ENCODE results near the gene MUC20.

MUC20 gene

DNA sequence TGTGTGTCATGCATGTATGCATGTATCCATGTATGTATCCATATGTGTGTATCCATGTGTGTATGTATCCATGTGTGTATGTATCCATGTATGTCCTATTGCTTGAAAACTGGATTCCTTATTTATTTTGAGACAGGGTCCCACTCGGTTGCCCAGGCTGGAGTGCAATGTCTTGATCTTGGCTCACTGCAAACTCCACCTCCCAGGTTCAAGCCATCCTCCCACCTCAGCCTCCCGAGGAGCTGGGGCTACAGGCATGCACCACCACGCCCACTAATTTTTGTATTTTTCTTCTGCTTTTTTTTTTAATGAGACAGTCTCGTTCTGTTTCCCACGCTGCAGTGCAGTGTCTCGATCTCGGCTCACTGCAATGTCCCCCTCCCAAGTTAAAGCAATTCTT is 34.1 kb downstream of the MUC20 start:
- DNase-seq (ENCODE audit: low read depth in 4 of 4, low spot score in 1 of 4) = no peak

DNA sequence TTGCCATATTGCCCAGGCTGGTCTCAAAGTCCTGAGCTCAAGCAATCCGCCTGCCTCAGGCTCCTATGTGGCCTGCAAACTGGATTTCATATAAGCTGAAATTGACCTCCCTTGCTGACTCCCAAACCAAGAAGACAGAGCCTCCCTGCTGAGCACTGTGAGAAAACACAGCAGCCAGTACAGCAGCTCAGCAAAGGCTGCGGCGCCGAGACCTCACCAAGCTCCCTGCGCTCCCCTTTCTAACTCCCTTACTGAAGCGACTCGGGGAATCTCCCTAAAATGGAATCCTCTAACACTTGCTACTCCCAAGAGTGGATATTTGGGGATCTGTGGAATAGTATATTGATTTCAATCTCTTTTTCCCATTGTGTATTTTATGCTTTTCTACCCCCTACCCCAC is 34.6 kb downstream of the MUC20 start:
- no peak for DNase-seq (ENCODE audit: low read depth in 4 of 4, low spot score in 1 of 4)

DNA sequence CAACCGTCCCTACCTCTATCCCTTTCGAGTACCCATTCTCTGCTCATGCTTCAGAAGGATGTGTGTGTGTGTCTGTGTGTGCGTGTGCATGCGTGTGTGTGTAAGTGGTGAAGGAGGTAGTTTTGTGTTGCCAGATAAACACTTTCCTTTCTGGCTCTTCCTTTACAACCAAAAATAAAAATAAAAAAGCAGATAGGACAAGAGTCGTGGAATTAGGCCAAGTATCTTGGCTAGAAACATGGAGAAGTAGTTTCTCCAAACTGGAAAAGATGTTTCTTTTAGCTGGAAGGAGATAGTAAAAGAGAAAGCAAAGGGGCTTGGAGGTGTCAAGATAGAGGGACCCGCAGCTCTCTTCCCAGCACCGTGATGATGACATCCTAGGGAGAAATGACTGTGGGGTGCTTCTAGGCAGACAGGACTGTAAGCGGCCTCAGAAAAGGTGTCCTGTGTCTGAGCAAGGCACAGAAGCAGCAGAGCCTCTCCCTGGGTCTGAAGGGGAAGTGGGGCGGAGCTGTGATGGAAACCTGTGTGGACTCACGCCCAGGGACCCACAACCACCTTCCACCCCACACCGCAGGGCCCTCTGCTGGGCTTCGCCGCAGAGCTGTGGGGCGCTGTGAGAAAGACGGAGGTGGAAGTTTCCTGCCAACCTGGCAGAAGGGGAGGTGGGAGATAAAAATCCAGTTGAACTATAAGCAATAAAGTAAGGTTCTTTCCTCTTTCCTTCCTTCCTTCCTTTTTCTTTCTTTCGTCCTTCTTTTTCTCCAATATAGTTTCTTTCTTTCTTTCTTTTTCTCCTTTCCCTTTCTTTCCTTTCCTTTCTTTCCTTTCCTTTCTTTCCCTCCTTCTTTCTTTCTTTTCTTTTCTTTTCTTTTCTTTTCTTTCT is 35.3 kb downstream of the MUC20 start:
- DNase-seq (ENCODE audit: low read depth in 4 of 4, low spot score in 1 of 4) = peak in 1 of 4 experiments; percentile 12

- DNase-seq (ENCODE audit: low read depth in 4 of 4, low spot score in 1 of 4) = no peak
Observed at GRCh38 chr3:195757438-195757770, 36.6 kb downstream of the MUC20 start.

- no peak for DNase-seq (ENCODE audit: low read depth in 4 of 4, low spot score in 1 of 4)
Observed at GRCh38 chr3:195757827-195758226, 37.0 kb downstream of the MUC20 start.

GRCh38 chr3:195758721-195759353 is 38.1 kb downstream of the MUC20 start:
- DNase-seq (ENCODE audit: low read depth in 4 of 4, low spot score in 1 of 4) = no peak

DNA sequence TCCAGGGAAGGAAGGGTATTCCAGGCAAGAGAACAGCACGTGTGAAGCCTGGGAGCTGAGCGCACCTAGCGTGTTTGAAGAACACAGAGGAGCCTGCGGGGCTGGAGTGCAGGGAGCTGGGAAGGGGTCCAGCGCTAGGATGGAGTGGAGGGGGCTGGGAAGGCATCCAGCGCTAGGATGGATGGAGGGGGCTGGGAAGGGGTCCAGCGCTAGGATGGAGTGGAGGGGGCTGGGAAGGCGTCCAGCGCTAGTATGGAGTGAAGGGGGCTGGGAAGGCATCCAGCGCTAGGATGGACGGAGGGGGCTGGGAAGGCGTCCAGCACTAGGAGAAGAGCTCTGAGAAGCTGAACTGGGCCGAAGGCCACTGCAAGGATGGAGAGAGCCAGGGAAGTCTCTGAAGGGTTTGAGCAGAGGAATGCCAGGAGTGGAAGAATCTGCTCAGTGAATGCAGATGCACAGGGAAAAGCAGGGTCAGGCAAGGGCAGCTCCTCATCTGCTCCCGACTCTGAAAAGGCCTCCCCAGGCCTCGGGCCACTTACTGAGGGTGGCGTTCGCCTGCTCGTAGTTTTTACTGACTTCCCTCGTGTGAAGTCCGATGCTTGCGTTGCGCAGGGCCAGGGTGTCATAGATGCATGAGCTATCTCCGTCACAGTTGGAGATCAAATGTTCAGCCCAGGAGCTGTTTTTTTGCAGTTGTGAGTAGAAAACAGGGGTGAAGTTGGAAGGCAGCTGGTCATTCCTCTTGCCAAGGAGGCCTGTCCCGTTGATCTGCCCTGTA is 39.8 kb downstream of the MUC20 start:
- no peak for DNase-seq (ENCODE audit: low read depth in 4 of 4, low spot score in 1 of 4)

DNA sequence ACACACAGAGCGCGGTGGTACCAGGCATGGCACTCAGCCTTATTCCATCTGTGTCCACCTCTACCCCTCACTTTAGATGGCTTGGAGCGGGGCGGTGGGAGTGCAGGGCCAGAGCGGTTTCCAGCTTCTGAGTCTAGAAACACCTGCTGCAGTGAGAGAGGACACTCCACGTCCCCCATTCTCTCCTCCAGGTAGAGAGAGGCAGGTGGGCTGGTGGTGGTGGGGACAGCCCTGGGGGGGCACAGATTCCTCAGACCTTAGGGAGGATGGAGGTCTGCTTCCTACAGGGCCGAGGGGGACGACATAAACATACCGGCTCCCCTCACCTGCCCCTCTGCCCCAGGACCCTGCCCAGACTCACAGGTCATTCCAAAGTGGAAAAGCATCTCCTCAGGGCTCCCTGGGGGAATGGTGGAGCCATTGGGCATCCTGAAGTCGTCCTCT is 40.4 kb downstream of the MUC20 start:
- no peak for DNase-seq (ENCODE audit: low read depth in 4 of 4, low spot score in 1 of 4)

- DNase-seq (ENCODE audit: low read depth in 4 of 4, low spot score in 1 of 4) = no peak
Observed at GRCh38 chr3:195761567-195762248, 40.9 kb downstream of the MUC20 start.

DNA sequence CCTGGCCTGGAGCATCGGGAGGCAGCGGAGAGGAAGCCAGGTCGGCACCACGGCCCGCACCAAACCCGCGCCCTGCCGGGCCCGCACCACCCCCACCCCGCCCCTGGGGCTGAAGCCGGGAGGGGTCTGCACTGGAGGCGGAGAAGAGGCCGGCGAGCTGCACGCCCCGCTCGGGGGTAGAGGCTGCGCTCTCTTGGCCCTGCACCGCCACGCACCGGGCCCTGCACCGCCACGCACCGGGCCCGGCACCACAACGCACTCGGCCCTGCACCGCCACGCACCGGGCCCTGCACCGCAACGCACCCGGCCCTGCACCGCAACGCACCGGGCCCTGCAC is 41.4 kb downstream of the MUC20 start:
- no peak for DNase-seq (ENCODE audit: low read depth in 4 of 4, low spot score in 1 of 4)

DNA sequence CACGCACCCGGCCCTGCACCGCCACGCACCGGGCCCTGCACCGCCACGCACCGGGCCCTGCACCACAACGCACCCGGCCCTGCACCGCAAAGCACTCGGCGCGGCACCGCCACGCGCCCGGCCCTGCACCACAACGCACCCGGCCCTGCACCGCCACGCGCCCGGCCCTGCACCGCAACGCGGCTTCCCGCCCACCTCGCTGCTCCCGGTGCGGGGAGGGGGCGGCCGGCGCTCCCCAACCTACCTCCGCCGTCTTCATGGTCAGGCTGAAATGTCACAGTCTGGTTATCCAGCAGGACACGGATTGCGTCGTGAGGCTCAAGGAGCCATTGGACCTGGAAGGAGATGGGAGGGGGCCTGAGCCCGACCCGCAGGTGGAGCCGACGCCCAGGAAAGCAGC is 41.8 kb downstream of the MUC20 start:
- no peak for DNase-seq (ENCODE audit: low read depth in 4 of 4, low spot score in 1 of 4)

DNA sequence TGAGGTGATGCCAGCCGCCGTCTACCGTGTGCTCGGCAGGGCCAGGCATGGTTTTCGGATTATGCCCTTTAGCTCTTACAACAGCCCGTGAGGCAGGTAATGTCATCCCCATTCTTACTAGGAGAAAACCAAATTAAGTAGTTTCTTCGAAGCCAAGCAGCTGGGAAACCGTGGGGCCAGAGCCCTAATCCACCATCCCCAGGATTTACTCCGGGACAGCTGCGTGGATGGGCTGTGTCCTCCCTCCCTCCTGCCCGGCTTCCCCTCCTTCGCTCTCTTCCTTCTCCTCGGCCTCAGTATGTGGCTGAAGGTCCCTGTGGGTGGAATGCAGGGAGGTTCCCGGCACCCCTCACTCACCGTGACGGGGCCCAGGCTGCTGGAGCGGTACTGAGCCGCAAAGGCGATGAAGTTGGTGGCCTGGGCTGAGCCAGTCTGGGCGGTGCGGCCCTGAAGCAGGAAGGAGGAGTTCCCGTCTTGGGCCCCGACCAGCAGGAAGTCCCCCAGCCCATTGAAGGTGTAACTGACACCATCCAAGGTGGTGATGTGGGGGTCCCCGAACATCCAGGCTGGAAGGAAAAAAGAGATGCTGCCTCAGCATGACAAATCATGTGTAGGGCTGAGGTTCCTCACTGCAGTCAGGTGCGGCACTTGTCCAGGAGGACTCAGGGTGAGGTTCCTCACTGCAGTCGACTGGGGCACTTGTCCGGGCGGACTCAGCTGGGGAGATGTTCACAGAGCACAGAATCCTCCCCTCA is 42.5 kb downstream of the MUC20 start:
- DNase-seq (ENCODE audit: low read depth in 4 of 4, low spot score in 1 of 4) = no peak

DNA sequence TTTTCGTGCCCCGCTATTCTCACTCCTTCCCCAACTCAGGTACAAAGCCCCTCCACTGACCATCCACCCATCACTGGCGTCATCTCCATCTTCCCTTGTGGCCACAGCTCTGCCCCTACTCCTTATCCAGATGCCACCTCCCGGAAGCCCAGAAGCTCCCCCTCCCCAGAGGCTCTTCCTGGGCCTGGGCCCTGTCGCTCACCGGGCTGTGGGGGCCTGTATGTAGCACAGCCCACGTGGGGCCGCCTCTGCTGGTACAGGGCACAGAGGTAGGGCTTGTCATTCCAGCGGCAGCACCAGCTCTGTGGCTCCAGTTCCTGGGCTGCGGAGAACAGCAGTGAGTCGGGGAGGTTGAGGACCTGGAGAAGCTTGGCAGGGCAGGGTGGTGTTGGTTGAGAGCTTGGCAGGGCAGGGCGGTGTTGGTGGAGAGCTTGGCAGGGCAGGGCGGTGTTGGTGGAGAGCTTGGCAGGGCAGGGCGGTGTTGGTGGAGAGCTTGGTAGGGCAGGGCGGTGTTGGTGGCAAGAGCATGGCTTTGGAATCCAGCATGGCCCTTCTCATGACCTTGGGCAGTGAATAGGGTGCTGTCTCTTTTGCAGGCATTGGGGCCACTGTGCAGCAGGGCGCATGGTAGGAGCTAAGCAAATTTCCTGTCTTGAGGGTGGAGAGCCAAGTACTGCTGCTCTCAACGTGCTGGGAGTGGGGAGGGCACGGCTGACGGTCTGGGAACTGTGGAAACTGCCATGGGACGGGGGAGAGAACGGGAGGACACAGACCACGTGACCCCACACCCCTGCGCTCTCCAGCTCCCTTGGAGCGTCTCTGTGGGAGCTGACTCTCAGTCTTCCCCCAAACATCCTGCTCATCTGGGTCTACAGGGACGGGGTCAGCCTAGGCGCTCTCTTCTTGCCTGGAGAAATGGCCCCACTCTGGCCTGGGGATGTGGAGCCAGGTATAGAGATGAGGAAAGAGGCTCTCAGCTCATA is 43.4 kb downstream of the MUC20 start:
- no peak for DNase-seq (ENCODE audit: low read depth in 4 of 4, low spot score in 1 of 4)

DNA sequence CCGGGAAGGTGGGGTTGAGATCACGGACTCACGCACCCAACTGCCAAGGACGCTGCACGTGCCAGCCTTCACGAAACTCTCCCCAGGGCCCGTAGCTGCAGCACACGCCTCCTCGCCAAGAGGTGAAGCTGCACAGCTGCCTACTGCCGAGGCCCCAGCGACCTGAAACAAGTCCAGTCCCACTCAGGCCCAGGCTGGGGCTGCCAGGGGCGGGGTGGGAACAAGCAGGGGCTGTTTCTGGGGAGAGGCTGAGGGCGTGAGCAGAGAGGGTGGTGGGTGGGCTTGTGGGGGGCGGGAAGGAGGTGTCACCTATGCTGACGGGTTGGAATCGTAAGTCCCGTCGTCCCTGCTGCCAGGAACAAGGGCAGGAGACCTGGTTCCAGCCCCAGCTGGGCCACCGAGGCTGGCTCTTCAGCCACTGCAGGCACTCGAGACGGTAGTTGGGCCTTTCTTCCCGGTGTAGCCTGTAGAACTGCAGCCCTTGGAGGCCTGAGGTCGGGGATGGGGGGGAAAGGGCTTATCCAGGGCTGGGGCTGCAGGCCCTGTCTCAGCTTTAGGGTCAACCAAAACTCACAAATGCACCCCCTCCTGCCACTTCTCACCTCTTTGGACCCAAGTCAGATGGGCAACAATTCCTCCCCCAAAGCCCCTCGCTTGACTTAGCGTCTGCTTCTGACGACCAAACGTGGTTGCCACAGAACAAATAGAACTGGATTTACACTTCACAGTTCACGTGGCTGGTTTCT is 44.4 kb downstream of the MUC20 start:
- no peak for DNase-seq (ENCODE audit: low read depth in 4 of 4, low spot score in 1 of 4)

- no peak for DNase-seq (ENCODE audit: low read depth in 4 of 4, low spot score in 1 of 4)
Observed at GRCh38 chr3:195766671-195767070, 45.9 kb downstream of the MUC20 start.

DNA sequence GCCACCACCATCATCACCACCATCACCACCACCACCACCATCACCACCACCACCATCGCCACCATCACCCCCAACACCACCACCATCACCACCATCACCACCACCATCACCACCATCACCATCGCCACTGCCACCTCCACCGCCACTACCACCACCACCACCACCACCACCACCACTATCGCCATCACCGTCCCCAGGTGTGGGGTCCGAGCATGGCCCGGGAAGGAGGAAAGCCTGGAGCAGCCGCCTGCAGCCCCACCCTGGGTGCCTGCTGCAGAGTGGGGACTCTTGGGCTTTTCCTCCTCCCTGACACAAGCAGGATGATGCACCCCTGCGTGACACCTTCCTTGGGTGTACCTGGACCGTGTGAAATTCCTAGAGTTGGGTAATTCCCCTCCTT is 47.0 kb downstream of the MUC20 start:
- DNase-seq (ENCODE audit: low read depth in 4 of 4, low spot score in 1 of 4) = no peak

GRCh38 chr3:195768414-195768813 is 47.6 kb downstream of the MUC20 start:
- DNase-seq (ENCODE audit: low read depth in 4 of 4, low spot score in 1 of 4) = no peak

- no peak for DNase-seq (ENCODE audit: low read depth in 4 of 4, low spot score in 1 of 4)
Observed at GRCh38 chr3:195768831-195769303, 48.1 kb downstream of the MUC20 start.

GRCh38 chr3:195769551-195769950 is 48.8 kb downstream of the MUC20 start:
- DNase-seq (ENCODE audit: low read depth in 4 of 4, low spot score in 1 of 4) = no peak
